Measurements from ENCODE around the gene LINC01488.

The LINC01488 gene

GRCh38 chr11:69446108-69446507 is 35.4 kb upstream of the LINC01488 start:
- DNase-seq = peak; percentile 62

- DNase-seq = no peak
These were observed 33.7 kb upstream of the LINC01488 start for GRCh38 chr11:69447786-69448185.

DNA sequence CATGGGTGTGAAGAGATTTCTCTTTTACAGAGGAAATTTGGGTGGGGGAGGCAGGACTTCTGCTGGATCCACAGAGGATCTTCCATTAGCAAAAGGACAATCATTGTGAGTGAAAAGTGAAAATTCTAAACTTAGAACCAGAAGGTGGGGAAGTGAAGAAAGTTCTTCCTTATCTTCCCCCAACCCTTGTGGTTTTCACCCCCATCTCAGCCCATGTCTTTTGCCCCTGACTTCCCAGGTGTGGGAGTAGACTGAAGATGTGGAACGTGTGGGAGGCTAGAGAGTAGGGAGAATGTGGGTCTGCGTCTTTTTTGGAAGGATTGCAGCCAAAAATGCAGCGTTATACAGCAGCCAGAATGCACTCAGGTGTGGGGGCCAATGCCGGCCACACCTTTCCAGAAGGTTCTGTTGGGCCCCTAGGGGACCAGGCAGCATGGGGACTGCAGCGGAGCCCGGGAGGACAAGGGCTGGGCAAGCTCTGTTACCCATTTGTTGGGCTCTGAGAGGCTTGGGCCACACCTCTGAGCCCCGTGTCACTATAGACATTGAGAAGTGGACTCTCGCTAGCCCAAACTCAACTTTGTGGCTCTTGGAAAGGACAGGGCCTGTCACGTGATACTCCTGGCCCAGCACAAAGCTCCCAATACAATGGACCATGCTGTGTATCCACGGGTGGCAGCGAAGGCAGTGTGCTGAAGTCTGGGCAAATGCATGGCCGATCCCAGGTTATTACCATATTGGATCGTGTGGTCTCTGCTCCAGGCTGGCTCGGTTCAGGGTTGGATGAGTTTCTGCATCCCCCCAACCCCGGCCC is 32.8 kb upstream of the LINC01488 start:
- DNase-seq = no peak

DNA sequence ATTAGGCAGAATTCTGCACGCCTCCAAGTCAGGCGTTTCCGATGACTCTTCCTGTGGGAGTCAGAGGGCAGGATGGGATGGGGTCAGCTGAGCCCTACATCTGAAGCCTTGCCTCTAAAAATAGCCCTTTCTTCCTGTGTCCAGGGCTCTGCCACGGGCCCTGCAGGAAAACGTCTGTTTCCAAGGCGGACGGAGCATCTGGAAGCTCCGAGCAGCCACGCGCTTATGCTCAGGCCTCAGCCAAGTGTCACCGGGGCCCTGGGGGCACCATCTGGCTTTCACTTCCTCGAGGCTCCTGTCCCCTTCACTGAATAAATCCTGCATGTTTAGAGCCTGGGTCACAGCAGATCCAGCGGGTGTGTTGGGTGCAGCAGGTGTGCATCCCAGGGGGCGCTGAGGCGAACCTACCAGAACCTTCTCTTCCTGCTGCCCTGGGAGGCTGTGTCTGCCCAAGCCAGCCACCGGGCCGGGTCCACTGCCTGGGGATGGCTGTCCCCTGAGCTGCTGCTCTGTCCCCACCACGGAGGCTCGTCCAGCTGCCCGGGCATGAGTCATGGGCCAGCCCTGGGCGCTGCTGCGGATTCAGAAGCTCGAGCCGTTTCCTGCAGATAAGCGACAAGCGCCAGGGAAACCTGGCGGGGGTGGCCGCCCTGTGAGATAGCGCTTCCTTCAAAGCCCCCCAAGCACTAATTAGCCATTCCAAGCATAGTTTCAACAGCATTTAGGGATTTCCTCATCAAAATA is 32.0 kb upstream of the LINC01488 start:
- DNase-seq = peak; percentile 79

GRCh38 chr11:69450064-69450856 is 31.2 kb upstream of the LINC01488 start:
- no peak for DNase-seq

DNA sequence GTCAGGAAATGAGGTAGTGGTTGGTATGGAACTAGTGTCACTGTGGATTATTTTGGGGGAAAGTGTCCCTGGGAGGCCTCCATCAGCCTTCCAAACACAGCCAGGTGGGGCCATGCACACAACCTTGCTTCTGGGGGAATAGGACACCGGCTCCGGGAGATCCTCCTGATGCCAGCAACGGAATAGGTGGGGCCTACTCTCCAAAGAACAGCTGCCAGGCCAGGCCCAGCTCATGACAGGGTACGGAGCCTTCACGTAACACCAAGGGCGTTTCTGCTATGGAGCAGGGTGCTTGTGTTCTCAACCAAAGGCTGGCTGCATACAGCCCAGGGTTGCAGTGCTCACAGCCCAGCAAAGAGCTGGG is 30.6 kb upstream of the LINC01488 start:
- DNase-seq = no peak

DNA sequence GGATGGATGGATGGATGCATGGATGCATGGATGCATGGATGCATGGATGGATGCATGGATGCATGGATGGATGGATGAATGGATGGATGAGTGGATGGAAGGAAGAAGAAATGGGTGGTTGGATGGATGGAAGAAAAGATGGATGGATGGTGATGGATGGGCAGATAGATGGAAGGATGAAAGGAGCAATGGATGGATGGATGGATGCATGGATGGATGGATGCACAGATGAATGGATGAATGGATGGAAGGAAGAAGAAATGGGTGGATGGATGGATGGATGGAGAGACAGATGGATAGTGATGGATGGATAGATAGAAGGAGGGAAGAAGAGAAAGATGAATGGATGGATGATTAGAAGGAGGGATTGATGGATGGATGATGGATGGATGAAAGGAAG is 30.2 kb upstream of the LINC01488 start:
- no peak for DNase-seq

GRCh38 chr11:69452206-69452987 is 29.1 kb upstream of the LINC01488 start:
- DNase-seq = no peak

- DNase-seq = no peak
These were observed 28.3 kb upstream of the LINC01488 start for GRCh38 chr11:69453151-69453550.

DNA sequence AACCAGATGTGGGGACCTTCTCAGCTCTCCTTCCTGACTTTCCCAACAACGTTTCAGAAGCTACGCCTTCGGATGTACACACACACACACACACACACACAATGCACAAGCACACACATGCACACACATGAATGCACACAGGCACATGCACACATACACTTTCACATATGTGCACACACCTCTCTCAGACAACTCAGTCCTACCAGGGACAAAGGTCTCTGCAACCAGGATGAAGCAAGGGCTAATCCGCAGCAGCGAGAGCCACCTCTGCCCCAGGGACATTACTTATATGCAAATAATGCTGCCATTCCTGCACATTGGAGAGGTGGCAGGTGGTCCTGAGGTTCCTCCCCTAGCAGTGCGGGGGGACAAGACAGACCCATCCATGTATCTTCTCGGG is 27.4 kb upstream of the LINC01488 start:
- DNase-seq = no peak

GRCh38 chr11:69455969-69456368 is 25.5 kb upstream of the LINC01488 start:
- DNase-seq = no peak

GRCh38 chr11:69456712-69457111 is 24.8 kb upstream of the LINC01488 start:
- DNase-seq = no peak

DNA sequence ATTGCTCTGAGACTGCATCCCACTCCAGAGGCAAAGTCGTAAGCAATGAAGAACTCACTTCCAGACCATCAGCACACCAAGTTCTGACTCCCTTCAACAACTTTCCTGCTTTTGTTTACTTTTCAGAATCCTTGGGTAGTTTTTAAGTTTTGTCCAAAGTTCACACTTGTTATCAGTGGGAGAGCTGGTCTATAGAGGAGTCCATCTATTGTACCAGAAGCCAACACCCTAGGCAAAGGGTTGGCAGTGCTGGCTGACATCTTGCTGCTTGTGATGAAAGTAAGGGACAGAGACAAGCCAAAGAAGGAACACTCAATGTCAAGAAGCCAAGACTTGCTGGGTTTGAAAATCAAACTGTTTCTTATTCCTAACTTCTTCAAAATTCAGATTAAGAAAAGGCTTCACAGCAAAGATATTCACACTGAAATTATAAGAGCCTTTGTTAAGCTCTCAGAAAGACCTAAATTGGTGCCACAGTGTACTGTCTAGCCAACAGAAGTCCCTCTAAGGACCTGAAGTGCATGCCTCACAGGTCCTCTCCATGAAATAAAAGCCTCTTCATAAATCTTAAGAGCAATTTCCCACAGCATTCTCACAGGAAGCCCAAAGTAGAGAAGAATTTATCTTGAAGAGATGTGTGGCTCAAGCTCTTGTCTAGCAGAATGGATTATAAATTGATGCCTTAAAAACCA is 21.5 kb upstream of the LINC01488 start:
- no peak for DNase-seq

GRCh38 chr11:69460540-69461257 is 20.8 kb upstream of the LINC01488 start:
- DNase-seq = no peak

GRCh38 chr11:69461272-69461962 is 20.0 kb upstream of the LINC01488 start:
- no peak for DNase-seq

GRCh38 chr11:69462106-69462951 is 19.1 kb upstream of the LINC01488 start:
- DNase-seq = no peak

- no peak for DNase-seq
These were observed 18.1 kb upstream of the LINC01488 start for GRCh38 chr11:69463181-69463994.

DNA sequence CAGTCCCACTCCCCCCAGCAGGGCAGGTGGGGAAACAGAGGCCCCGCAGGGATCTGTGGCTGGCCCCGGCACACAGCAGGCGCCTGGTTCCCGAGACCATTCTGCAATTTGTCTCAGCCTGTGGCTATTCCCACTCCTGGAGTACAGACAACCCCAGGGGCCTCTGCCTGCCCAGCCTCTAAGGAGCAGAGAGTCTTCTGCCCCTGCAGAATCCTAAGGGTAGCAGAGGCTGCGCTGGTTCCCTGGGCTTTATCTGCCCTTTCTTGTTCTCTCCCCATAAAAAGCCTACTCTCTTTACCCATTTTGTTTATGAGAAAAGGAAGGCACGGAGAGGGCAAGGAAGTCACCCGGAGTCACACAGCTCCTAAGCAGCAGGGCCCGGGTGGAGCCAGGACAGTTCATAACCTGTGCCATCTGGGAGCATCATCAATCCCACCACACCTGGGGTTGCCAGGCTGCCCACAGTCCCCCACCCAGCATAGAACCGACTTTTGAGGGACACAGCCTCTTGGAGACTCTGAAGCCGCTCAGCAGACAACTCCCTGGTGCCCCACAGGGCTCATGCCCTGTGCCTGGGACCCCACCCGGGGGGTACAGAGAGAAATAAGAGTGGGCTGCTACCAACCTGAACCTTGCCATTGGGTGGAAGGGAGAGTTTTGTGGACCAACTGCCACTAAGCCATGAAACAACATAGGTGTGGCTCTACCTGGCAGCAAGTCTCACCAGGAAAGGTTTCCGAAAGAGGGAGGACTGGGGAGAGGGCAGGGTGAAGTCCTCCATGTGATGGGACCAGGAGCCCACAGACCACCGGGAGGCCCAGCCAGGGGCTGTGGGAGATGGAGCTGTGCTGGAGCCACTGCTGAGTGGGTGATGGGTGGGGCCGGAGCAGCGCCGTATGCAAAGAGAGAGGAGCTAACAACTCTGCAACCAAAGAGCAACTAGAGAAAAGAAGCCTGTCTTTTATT is 17.2 kb upstream of the LINC01488 start:
- no peak for DNase-seq

All from MV-4-11 (cell line).